Neural cell (in vitro differentiated cells): ENCODE results near the gene PRR18. TPM values are rescaled to one million over a fixed set of nuclear protein-coding genes. Genes with fewer than 3 reads are reported as not detected.

Experiments used
- H2AFZ ChIP-seq: fragments of 200-600, 300-800 bp; sonication (generic), shearing (Covaris generic); 2 replicates; pipeline ENCODE4 v1.6.0; 2014; ENCODE audit warnings: low read depth, mild to moderate bottlenecking, antibody characterized with exemption, low read length, moderate library complexity
- H3F3A ChIP-seq: fragments of 200-600 bp; shearing (Covaris generic); 2 replicates; pipeline ENCODE4 v1.6.1; 2016; ENCODE audit warnings: mild to moderate bottlenecking, moderate library complexity, mixed read lengths, antibody characterized with exemption, low read length; ENCODE audit not compliant: insufficient read depth, poor library complexity, severe bottlenecking
- H3K27ac ChIP-seq: fragments of 200-600, 300-800 bp; sonication (generic), shearing (Covaris generic); 2 replicates; pipeline ENCODE4 v1.5.1; 2014; ENCODE audit warnings: mild to moderate bottlenecking, low read length, moderate library complexity
- H3K27me3 ChIP-seq: fragments of 300-800, 200-600 bp; sonication (generic), shearing (Covaris generic); 2 replicates; pipeline ENCODE4 v1.6.0; 2014; ENCODE audit warnings: mild to moderate bottlenecking, low read depth, low read length, moderate library complexity; ENCODE audit not compliant: insufficient read depth
- H3K36me3 ChIP-seq: fragments of 300-800, 200-600 bp; sonication (generic), shearing (Covaris generic); 2 replicates; pipeline ENCODE4 v1.5.1; 2014; ENCODE audit warnings: mild to moderate bottlenecking, antibody characterized with exemption, low read length, moderate library complexity; ENCODE audit not compliant: insufficient read depth
- H3K4me2 ChIP-seq: fragments of 300-800, 200-600 bp; sonication (generic), shearing (Covaris generic); 2 replicates; pipeline ENCODE4 v1.6.0; 2014; ENCODE audit warnings: mild to moderate bottlenecking, low read length
- H3K4me3 ChIP-seq: fragments of 300-800, 200-600 bp; sonication (generic), shearing (Covaris generic); 2 replicates; pipeline ENCODE4 v1.5.1; 2014; ENCODE audit warnings: mild to moderate bottlenecking, low read length, moderate library complexity
- H3K79me2 ChIP-seq: fragments of 200-600 bp; shearing (Covaris generic); replicated peaks from 2 replicates; pipeline ENCODE4 v1.6.0; 2014; ENCODE audit warnings: mild to moderate bottlenecking, low read length, moderate library complexity; ENCODE audit not compliant: insufficient read depth
- H3K9ac ChIP-seq: fragments of 300-800, 200-600 bp; sonication (generic), shearing (Covaris generic); 2 replicates; pipeline ENCODE4 v1.6.1; 2016; ENCODE audit warnings: mild to moderate bottlenecking, low read length, mixed read lengths
- H3K9me2 ChIP-seq: fragments of 200-600 bp; shearing (Covaris generic); 2 replicates; pipeline ENCODE4 v1.6.1; 2016; ENCODE audit warnings: mild to moderate bottlenecking, low read length, mixed read lengths; ENCODE audit not compliant: insufficient read depth
- H3K9me3 ChIP-seq: fragments of 200-600, 300-800 bp; sonication (generic), shearing (Covaris generic); 2 replicates; pipeline ENCODE4 v1.6.1; 2016; ENCODE audit warnings: mild to moderate bottlenecking, mixed run types, low read length, moderate library complexity, mixed read lengths
- H4K20me1 ChIP-seq: fragments of 200-600 bp; shearing (Covaris generic); 2 replicates; pipeline ENCODE4 v1.6.1; 2016; ENCODE audit warnings: mild to moderate bottlenecking, mixed run types; ENCODE audit not compliant: insufficient read depth
- CTCF ChIP-seq: fragments of 450-650 bp; IDR thresholded peaks from 2 replicates; pipeline ENCODE4 v1.5.1; 2014; ENCODE audit warnings: antibody characterized with exemption, mild to moderate bottlenecking, moderate library complexity; ENCODE audit not compliant: poor library complexity, severe bottlenecking
- EP300 ChIP-seq: fragments of 450-650 bp; conservative IDR thresholded peaks from 2 replicates; pipeline ENCODE4 v1.6.1; 2014; ENCODE audit warnings: antibody characterized with exemption, mild to moderate bottlenecking, moderate library complexity; ENCODE audit not compliant: poor library complexity, severe bottlenecking
- EZH2 ChIP-seq: fragments of 200-600, 300-800 bp; shearing (Covaris generic), sonication (generic); IDR thresholded peaks from 2 replicates; pipeline ENCODE4 v1.6.1; 2014; ENCODE audit warnings: antibody characterized with exemption, low read length, borderline replicate concordance, mild to moderate bottlenecking; ENCODE audit not compliant: insufficient read depth, poor library complexity, severe bottlenecking
- MXI1 ChIP-seq: fragments of 450-650 bp; conservative IDR thresholded peaks from 2 replicates; pipeline ENCODE4 v1.6.1; 2014; ENCODE audit warnings: antibody characterized with exemption, mild to moderate bottlenecking; ENCODE audit not compliant: poor library complexity, severe bottlenecking
- POLR2AphosphoS5 ChIP-seq: IDR thresholded peaks from 2 replicates; pipeline ENCODE4 v1.6.1; 2012
- RAD21 ChIP-seq: fragments of 450-650 bp; conservative IDR thresholded peaks from 2 replicates; pipeline ENCODE4 v1.6.1; 2014; ENCODE audit warnings: antibody characterized with exemption, mild to moderate bottlenecking, moderate library complexity
- REST ChIP-seq: IDR thresholded peaks from 2 replicates; pipeline ENCODE4 v1.6.1; 2012; ENCODE audit warnings: borderline replicate concordance
- SMC3 ChIP-seq: fragments of 450-650 bp; conservative IDR thresholded peaks from 2 replicates; pipeline ENCODE4 v1.6.1; 2014; ENCODE audit warnings: antibody characterized with exemption, mild to moderate bottlenecking, moderate library complexity; ENCODE audit not compliant: poor library complexity
- TAF1 ChIP-seq: IDR thresholded peaks from 2 replicates; pipeline ENCODE4 v1.6.1; 2012; ENCODE audit warnings: low read depth
- polyA plus RNA-seq: library from polyadenylated mRNA; depleted of rRNA; stranded (reverse); fragments of >200 nt; gene quantifications from 2 replicates; pipeline ENCODE4 v1.2.3, GENCODE V29; 2014

Gene PRR18
- polyA plus RNA-seq, 1 donor from 2014 or later, result not detected

GRCh38 chr6:166312832-166313231, 4.6 kb upstream of the PRR18 start:
- H3K9me2 ChIP-seq, result no peaks in the 10 kb centered on the region
- no peak overlapping the region for H3K4me2 ChIP-seq
- H4K20me1 ChIP-seq, result no peaks in the 10 kb centered on the region
- TF ChIP-seq EZH2, result no peak
- no peak for TF ChIP-seq MXI1
- TF ChIP-seq CTCF, result no peak
- TF ChIP-seq SMC3, result no peak
- TF ChIP-seq TAF1, result no peak
- TF ChIP-seq POLR2AphosphoS5, result no peak
- no peak for TF ChIP-seq RAD21
- TF ChIP-seq EP300, result no peak
- TF ChIP-seq REST, result no peak
- no peaks in the 10 kb centered on the region for H3K9me3 ChIP-seq
- H3K4me3 ChIP-seq, result no peak overlapping the region
- no peaks in the 10 kb centered on the region for H3F3A ChIP-seq
- H2AFZ ChIP-seq, result no peak overlapping the region
- peaks cover 30% of the 10 kb centered on the region for H3K27me3 ChIP-seq
- H3K9ac ChIP-seq, result no peak overlapping the region
- H3K36me3 ChIP-seq, result no peaks in the 10 kb centered on the region
- no peaks in the 10 kb centered on the region for H3K79me2 ChIP-seq
- no peak overlapping the region for H3K27ac ChIP-seq

GRCh38 chr6:166310634-166311033, 2.4 kb upstream of the PRR18 start:
- Histone ChIP-seq H2AFZ (no peak overlapping the region), H3K4me2 (no peak overlapping the region), H3K9me3 (no peaks in the 10 kb centered on the region), H3K36me3 (no peaks in the 10 kb centered on the region), H3K9me2 (no peaks in the 10 kb centered on the region), H3F3A (no peaks in the 10 kb centered on the region), H3K79me2 (no peaks in the 10 kb centered on the region), H3K27ac (no peak overlapping the region), H3K27me3 (peaks cover 51% of the 10 kb centered on the region), H3K9ac (no peak overlapping the region), H4K20me1 (no peaks in the 10 kb centered on the region), H3K4me3 (no peak overlapping the region)
- no peak for TF ChIP-seq REST
- TF ChIP-seq POLR2AphosphoS5, result no peak
- no peak for TF ChIP-seq EP300
- TF ChIP-seq RAD21, result no peak
- no peak for TF ChIP-seq SMC3
- TF ChIP-seq CTCF, result no peak
- TF ChIP-seq EZH2, result no peak
- TF ChIP-seq TAF1, result no peak
- no peak for TF ChIP-seq MXI1
